ENCODE measurements around the gene SEC16B.

- TF ChIP-seq ZSCAN16 (tag by site-specific recombination; IDR thresholded peaks at IDR 0.05): no peak
- no peak for TF ChIP-seq REST (tag by site-specific recombination; IDR thresholded peaks at IDR 0.05)
Measured at GRCh38 chr1:177922209-177922608, 47.6 kb downstream of the SEC16B start.

All from HEK293 (cell line).